Measurements from ENCODE around the gene OR4A15.

The OR4A15 gene

GRCh38 chr11:55367674-55368073, at the start of gene OR4A15:
Gene OR4A15 (plus strand): TSS chr11:55367974. CDS start chr11:55367974, 0 bp downstream.
- no peak for DNase-seq (ENCODE audit: extremely low read depth in 1 of 2, low read depth in 1 of 2)

- no peak for DNase-seq (ENCODE audit: extremely low read depth in 1 of 2, low read depth in 1 of 2)
Observed at GRCh38 chr11:55324500-55324899, 43.3 kb upstream of the OR4A15 start.

- no peak for DNase-seq (ENCODE audit: extremely low read depth in 1 of 2, low read depth in 1 of 2)
Observed at GRCh38 chr11:55342901-55343300, 24.9 kb upstream of the OR4A15 start, which contains the start of gene OR4A16. Gene OR4A16 (plus strand): TSS chr11:55343201. CDS start chr11:55343201, 0 bp downstream.

GRCh38 chr11:55345306-55345705, 22.5 kb upstream of the OR4A15 start:
- no peak for DNase-seq (ENCODE audit: extremely low read depth in 1 of 2, low read depth in 1 of 2)

GRCh38 chr11:55349032-55349431, 18.7 kb upstream of the OR4A15 start:
- DNase-seq (ENCODE audit: extremely low read depth in 1 of 2, low read depth in 1 of 2): no peak

GRCh38 chr11:55357560-55358184, 10.1 kb upstream of the OR4A15 start:
- DNase-seq (ENCODE audit: extremely low read depth in 1 of 2, low read depth in 1 of 2): no peak

GRCh38 chr11:55401011-55401410, 33.2 kb downstream of the OR4A15 start:
- no peak for DNase-seq (ENCODE audit: extremely low read depth in 1 of 2, low read depth in 1 of 2)
